HG03103 (cell line): ENCODE measurements around the gene RPS6KA5.

ENCODE experiments used
- ATAC-seq: cut with Tn5 transposase; IDR thresholded peaks from one replicate; pipeline ENCODE4 v1.9.1; 2021; ENCODE audit warnings: low read depth; ENCODE audit not compliant: unreplicated experiment

Gene RPS6KA5

GRCh38 chr14:90815822-90816662 is 244.4 kb downstream of the RPS6KA5 start, which contains the start of gene TTC7B:
Gene TTC7B, minus strand, starts transcription at chr14:90816430. Its CDS starts 135 bp downstream, at chr14:90816295.
- ATAC-seq = no peak

GRCh38 chr14:90815572-90815821 is 244.9 kb downstream of the RPS6KA5 start:
- no peak for ATAC-seq

GRCh38 chr14:90814806-90815571 is 245.5 kb downstream of the RPS6KA5 start:
- no peak for ATAC-seq

GRCh38 chr14:90813442-90813841 is 247.0 kb downstream of the RPS6KA5 start:
- ATAC-seq = no peak

GRCh38 chr14:90812109-90812508 is 248.3 kb downstream of the RPS6KA5 start:
- ATAC-seq = no peak

- ATAC-seq = no peak
Measured at GRCh38 chr14:90811641-90812040, 248.8 kb downstream of the RPS6KA5 start.

- no peak for ATAC-seq
Measured at GRCh38 chr14:90810806-90811205, 249.6 kb downstream of the RPS6KA5 start.

GRCh38 chr14:90809530-90810312 is 250.7 kb downstream of the RPS6KA5 start:
- no peak for ATAC-seq

- no peak for ATAC-seq
Measured at GRCh38 chr14:90808759-90809529, 251.5 kb downstream of the RPS6KA5 start.

GRCh38 chr14:90807060-90807459 is 253.4 kb downstream of the RPS6KA5 start:
- no peak for ATAC-seq

- no peak for ATAC-seq
Measured at GRCh38 chr14:90805662-90806540, 254.5 kb downstream of the RPS6KA5 start.

GRCh38 chr14:90805084-90805391 is 255.4 kb downstream of the RPS6KA5 start:
- no peak for ATAC-seq

GRCh38 chr14:90804292-90805083 is 256.0 kb downstream of the RPS6KA5 start:
- ATAC-seq = no peak

GRCh38 chr14:90803249-90803648 is 257.2 kb downstream of the RPS6KA5 start:
- ATAC-seq = no peak

- no peak for ATAC-seq
Measured at GRCh38 chr14:90799420-90799819, 261.0 kb downstream of the RPS6KA5 start.

- no peak for ATAC-seq
Measured at GRCh38 chr14:90797919-90798318, 262.5 kb downstream of the RPS6KA5 start.
